D721Med (cell line): ENCODE measurements around the gene CD209.

Source experiments
- DNase-seq: peaks from one replicate; pipeline ENCODE4 v3.0.0; 2011; ENCODE audit warnings: low spot score; ENCODE audit not compliant: insufficient read length
- FAIRE-seq: peaks from 2 replicates; lab custom pipeline; 2011; peaks lifted over from hg19 to GRCh38; lab: Jason Lieb, UNC
- TF ChIP-seq, protein P1 (sequence below): IDR thresholded peaks from 2 replicates; pipeline ENCODE4 v1.5.1; 2012; ENCODE audit warnings: mild to moderate bottlenecking, control low read depth; ENCODE audit not compliant: insufficient read depth; ENCODE audit errors: missing control alignments

The CD209 gene

DNA sequence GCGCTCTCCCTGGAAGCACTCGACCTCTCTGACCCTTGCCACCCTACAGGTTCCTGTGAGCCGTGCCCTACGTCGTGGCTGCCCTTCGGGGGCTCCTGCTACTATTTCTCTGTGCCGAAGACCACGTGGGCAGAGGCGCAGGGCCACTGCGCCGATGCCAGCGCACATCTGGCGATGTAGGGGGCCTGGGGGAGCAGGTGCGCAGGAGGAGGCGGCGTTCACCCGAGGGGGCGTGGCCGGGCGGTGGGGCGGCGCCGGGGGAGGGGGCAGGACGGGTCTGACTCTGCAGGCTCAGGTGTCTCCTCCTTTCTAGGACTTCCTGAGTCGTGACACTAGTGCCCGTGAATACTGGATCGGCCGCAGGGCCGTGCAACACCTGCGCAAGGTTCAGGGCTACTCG is 42.1 kb upstream of the CD209 start:
- TF ChIP-seq, protein P1, sequence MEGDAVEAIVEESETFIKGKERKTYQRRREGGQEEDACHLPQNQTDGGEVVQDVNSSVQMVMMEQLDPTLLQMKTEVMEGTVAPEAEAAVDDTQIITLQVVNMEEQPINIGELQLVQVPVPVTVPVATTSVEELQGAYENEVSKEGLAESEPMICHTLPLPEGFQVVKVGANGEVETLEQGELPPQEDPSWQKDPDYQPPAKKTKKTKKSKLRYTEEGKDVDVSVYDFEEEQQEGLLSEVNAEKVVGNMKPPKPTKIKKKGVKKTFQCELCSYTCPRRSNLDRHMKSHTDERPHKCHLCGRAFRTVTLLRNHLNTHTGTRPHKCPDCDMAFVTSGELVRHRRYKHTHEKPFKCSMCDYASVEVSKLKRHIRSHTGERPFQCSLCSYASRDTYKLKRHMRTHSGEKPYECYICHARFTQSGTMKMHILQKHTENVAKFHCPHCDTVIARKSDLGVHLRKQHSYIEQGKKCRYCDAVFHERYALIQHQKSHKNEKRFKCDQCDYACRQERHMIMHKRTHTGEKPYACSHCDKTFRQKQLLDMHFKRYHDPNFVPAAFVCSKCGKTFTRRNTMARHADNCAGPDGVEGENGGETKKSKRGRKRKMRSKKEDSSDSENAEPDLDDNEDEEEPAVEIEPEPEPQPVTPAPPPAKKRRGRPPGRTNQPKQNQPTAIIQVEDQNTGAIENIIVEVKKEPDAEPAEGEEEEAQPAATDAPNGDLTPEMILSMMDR, result no peak
- no peak for DNase-seq
- FAIRE-seq, result no peak

DNA sequence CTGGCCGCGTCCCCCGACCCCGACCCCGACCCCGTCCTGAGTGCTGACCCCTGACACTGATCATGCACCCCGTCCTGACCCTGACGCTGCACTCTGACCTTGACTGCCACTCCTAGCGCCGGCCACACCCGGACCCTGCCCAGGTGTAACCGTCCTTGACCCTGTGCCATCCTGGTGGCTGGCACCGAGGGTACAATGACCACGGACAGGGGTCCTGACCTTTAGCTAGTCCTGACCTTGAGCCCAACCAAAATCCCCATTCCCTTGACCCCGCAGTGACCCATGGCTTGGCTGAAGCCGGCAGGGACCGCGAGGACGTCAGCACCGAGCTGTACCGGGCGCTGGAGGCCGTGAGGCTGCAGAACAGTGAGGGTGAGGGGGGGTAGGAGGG is 41.6 kb upstream of the CD209 start:
- DNase-seq (no peak), FAIRE-seq (no peak)
- TF ChIP-seq, protein P1, result no peak

DNA sequence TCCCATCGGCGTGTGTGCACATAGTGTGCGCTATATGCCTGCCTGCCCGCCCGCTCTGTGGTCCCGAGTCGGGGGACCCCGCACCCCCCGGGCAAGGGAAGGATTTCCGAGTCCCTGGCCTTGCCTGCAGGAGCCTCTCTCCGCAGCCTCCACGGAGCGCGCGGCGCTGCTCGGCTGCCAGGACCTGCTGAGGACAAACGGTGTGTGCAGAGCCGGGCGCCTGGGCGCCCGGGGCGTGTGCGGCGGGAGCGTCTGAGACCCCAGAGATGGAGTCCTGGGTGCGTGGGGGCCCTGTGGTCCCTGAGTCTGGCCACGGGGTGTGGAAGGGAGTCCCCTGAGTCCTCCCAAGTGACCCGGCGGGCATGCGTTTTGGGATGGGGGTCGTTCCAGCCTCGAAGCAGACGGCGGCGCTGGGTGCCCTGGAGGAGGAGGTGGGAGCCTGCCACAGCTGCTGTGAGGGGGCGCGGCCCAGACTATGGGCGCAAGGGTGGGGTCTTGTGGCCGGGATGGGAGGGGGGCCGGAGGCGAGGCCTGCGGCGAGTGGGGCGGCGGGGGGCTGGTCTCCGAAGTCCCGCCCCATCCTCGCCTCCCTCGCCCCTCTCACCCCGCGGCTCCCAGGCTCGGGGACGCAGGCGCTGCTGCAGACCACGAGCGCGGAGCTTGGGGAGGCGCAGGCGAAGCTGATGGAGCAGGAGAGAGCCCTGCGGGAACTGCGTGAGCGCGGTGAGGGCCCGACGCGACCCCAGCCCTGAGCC is 41.0 kb upstream of the CD209 start:
- TF ChIP-seq, protein P1, result no peak
- no peak for DNase-seq
- no peak for FAIRE-seq

DNA sequence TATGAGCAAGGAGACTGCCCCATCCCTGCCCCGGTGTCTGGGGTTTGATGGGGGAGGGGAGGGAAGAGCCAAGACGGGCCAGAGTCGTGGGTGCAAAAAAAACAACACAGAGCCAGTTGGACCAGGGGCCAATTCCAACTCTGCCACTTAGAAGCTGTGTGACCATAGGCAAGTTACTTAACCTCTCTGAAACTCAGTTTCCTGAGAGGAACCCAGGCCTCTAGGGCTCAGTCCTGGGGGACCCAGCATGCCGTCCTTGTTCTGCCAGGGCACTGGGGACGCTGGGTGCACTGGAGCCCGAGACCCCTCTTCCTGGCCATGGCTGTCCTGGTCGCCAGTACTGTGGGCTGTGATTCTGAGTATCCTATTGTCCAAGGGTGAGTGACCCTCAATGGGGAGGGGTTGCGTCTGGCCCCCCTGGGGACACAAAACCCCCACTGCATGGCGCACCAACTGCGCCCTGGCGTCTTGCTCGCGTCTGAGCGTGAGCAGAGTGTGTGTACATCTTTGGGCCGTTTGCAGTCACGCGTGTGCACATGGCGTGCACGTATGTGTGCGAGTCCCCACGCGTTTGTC is 40.4 kb upstream of the CD209 start:
- no peak for DNase-seq
- FAIRE-seq, result no peak
- TF ChIP-seq, protein P1, result no peak

DNA sequence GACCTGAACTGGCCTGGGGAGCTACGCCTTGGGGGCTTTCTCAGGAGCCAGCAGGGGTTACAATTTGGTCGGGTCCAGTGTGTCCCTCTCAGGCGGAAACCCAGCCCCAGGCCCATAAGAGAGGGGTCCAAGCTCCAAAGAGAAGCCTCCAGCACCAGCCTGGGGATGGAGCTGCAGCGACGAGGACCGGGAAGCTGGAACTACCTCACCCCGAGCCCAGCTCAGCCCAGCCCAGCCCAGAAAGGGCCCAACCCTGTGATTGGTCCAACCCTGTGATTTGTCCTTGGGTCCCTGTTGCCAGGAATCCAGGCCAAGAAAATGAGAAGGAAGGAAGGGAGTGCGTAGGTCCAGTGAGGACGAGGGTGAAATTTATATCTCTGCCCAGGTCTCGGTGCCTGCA is 39.8 kb upstream of the CD209 start:
- DNase-seq (no peak), FAIRE-seq (no peak)
- TF ChIP-seq, protein P1, result no peak

DNA sequence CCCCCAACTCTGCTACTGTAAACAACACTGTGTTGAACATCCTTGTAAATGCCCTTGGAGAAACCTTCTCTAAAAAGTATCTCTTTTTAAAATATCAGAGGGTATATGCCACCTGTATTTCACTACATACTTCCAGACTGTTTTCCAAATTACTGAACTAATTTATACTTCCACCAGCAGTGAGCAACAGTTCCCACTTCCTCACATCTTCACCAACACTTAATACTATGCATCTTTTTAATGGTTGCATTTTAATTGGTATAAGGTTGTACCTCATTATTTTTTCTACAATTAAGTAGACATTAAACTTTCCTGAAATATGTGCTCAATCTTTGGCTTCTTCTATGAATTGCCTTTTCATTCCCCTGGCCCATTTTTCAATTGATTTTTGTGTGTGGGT is 37.5 kb upstream of the CD209 start:
- no peak for DNase-seq
- no peak for FAIRE-seq
- TF ChIP-seq, protein P1, result no peak

DNA sequence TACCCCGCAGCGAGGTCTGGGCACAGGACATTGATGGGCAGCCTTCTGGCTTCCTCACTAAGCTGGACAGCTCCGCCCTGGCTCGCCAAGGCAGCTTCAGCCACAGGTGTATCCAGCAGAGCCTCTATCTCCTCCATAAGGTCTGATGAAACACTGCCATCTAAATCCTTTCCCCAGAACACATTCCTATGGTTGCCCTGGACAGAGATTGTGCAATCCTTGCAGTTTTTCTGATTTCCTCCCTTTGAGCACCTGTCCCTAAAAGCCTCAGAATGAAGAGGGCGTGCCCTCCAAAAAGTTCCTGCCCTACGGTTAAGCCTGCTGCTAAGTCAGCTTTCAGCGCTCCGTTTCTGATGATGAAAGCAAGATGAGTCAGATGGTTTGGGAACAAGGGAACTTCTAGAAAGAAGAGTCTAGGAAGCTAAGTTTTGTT is 36.7 kb upstream of the CD209 start:
- FAIRE-seq (no peak), DNase-seq (no peak)
- TF ChIP-seq, protein P1, result no peak
